ENCODE measurements around the gene ILF3.

The ILF3 gene

GRCh38 chr19:10692673-10693264, 38.6 kb downstream of the ILF3 start:
- Mint-ChIP-seq H3K36me3 (peaks cover 58% of the 10 kb centered on the region), H3K27ac (peak overlapping the region; percentile 66), H3K4me1 (peaks cover 34% of the 10 kb centered on the region), H3K4me3 (no peak overlapping the region), H3K9me3 (no peaks in the 10 kb centered on the region)
- ATAC-seq (no peak), DNase-seq (ENCODE audit: low spot score in 2 of 2) (no peak)

- peaks cover 34% of the 10 kb centered on the region for H3K4me1 Mint-ChIP-seq
- peak overlapping the region; percentile 40 for H3K27ac Mint-ChIP-seq
- no peak for DNase-seq (ENCODE audit: low spot score in 2 of 2)
- no peaks in the 10 kb centered on the region for H3K9me3 Mint-ChIP-seq
- H3K36me3 Mint-ChIP-seq, result peaks cover 38% of the 10 kb centered on the region
- H3K4me3 Mint-ChIP-seq, result peak overlapping the region; percentile 82
- no peak for ATAC-seq
Observed at GRCh38 chr19:10694706-10695307, 40.7 kb downstream of the ILF3 start.

- Mint-ChIP-seq H3K4me3 (peak overlapping the region; percentile 82), H3K27ac (peak overlapping the region; percentile 82), H3K4me1 (peaks cover 34% of the 10 kb centered on the region), H3K36me3 (peaks cover 29% of the 10 kb centered on the region), H3K9me3 (no peaks in the 10 kb centered on the region)
- DNase-seq (ENCODE audit: low spot score in 2 of 2), result peak; percentile 82 to 92
- ATAC-seq, result peak; percentile 96
Observed at GRCh38 chr19:10695401-10696398, 41.6 kb downstream of the ILF3 start.

- H3K4me3 Mint-ChIP-seq, result no peak overlapping the region
- DNase-seq (ENCODE audit: low spot score in 2 of 2) (peak; percentile 56 to 85), ATAC-seq (no peak)
- no peak overlapping the region for H3K27ac Mint-ChIP-seq
- H3K9me3 Mint-ChIP-seq, result no peaks in the 10 kb centered on the region
- peaks cover 27% of the 10 kb centered on the region for H3K4me1 Mint-ChIP-seq
- H3K36me3 Mint-ChIP-seq, result peaks cover 14% of the 10 kb centered on the region
Observed at GRCh38 chr19:10699650-10700335, 45.6 kb downstream of the ILF3 start.

GRCh38 chr19:10701955-10702525, 47.9 kb downstream of the ILF3 start:
- peak overlapping the region; percentile 85 for H3K27ac Mint-ChIP-seq
- DNase-seq (ENCODE audit: low spot score in 2 of 2) (peak in 1 of 2 donors; percentile 66), ATAC-seq (peak; percentile 52)
- peaks cover 26% of the 10 kb centered on the region for H3K36me3 Mint-ChIP-seq
- peak overlapping the region; percentile 87 for H3K4me3 Mint-ChIP-seq
- peaks cover 11% of the 10 kb centered on the region for H3K4me1 Mint-ChIP-seq
- no peaks in the 10 kb centered on the region for H3K9me3 Mint-ChIP-seq

- H3K27ac Mint-ChIP-seq, result no peak overlapping the region
- no peak for ATAC-seq
Observed at GRCh38 chr19:10706990-10707389, 52.8 kb downstream of the ILF3 start.

GRCh38 chr19:10707440-10707839, 53.3 kb downstream of the ILF3 start:
- DNase-seq (ENCODE audit: low spot score in 2 of 2) (no peak), ATAC-seq (no peak)
- Mint-ChIP-seq H3K4me3 (no peak overlapping the region), H3K4me1 (no peaks in the 10 kb centered on the region), H3K36me3 (peaks cover 65% of the 10 kb centered on the region), H3K9me3 (no peaks in the 10 kb centered on the region), H3K27ac (no peak overlapping the region)

More at GRCh38 chr19:10706990-10707389, 52.8 kb downstream of the ILF3 start:
- no peaks in the 10 kb centered on the region for H3K9me3 Mint-ChIP-seq
- peaks cover 64% of the 10 kb centered on the region for H3K36me3 Mint-ChIP-seq
- no peak for DNase-seq (ENCODE audit: low spot score in 2 of 2)
- peaks cover 2% of the 10 kb centered on the region for H3K4me1 Mint-ChIP-seq
- H3K4me3 Mint-ChIP-seq, result no peak overlapping the region

GRCh38 chr19:10708291-10708690, 54.1 kb downstream of the ILF3 start:
- Mint-ChIP-seq H3K4me1 (no peaks in the 10 kb centered on the region), H3K36me3 (peaks cover 70% of the 10 kb centered on the region), H3K4me3 (no peak overlapping the region), H3K9me3 (no peaks in the 10 kb centered on the region), H3K27ac (no peak overlapping the region)
- no peak for DNase-seq (ENCODE audit: low spot score in 2 of 2)
- ATAC-seq, result no peak

GRCh38 chr19:10712045-10712444, 57.9 kb downstream of the ILF3 start:
- H3K27ac Mint-ChIP-seq, result no peak overlapping the region
- no peaks in the 10 kb centered on the region for H3K9me3 Mint-ChIP-seq
- no peak overlapping the region for H3K4me3 Mint-ChIP-seq
- DNase-seq (ENCODE audit: low spot score in 2 of 2) (no peak), ATAC-seq (no peak)
- H3K36me3 Mint-ChIP-seq, result peaks cover 60% of the 10 kb centered on the region
- peaks cover 5% of the 10 kb centered on the region for H3K4me1 Mint-ChIP-seq

GRCh38 chr19:10712754-10713153, 58.6 kb downstream of the ILF3 start:
- no peak for ATAC-seq
- H3K9me3 Mint-ChIP-seq, result no peaks in the 10 kb centered on the region
- H3K4me3 Mint-ChIP-seq, result no peak overlapping the region
- peaks cover 58% of the 10 kb centered on the region for H3K36me3 Mint-ChIP-seq
- H3K27ac Mint-ChIP-seq, result no peak overlapping the region
- peaks cover 8% of the 10 kb centered on the region for H3K4me1 Mint-ChIP-seq
- DNase-seq (ENCODE audit: low spot score in 2 of 2), result no peak

GRCh38 chr19:10713317-10713716, 59.2 kb downstream of the ILF3 start:
- DNase-seq (ENCODE audit: low spot score in 2 of 2) (no peak), ATAC-seq (no peak)
- peaks cover 8% of the 10 kb centered on the region for H3K4me1 Mint-ChIP-seq
- no peaks in the 10 kb centered on the region for H3K9me3 Mint-ChIP-seq
- H3K4me3 Mint-ChIP-seq, result no peak overlapping the region
- peaks cover 54% of the 10 kb centered on the region for H3K36me3 Mint-ChIP-seq
- no peak overlapping the region for H3K27ac Mint-ChIP-seq

GRCh38 chr19:10717054-10717355, 62.9 kb downstream of the ILF3 start:
- Mint-ChIP-seq H3K36me3 (peaks cover 32% of the 10 kb centered on the region), H3K27ac (peak overlapping the region; percentile 97), H3K4me1 (peaks cover 37% of the 10 kb centered on the region), H3K9me3 (no peaks in the 10 kb centered on the region), H3K4me3 (peak overlapping the region; percentile 98)
- no peak for ATAC-seq
- DNase-seq (ENCODE audit: low spot score in 2 of 2), result no peak

GRCh38 chr19:10717356-10718204, 63.4 kb downstream of the ILF3 start, which contains the start of gene DNM2:
TSS of gene DNM2 (plus strand) at chr19:10718079. CDS start at chr19:10718243, 164 bp downstream.
- Mint-ChIP-seq H3K4me1 (peaks cover 42% of the 10 kb centered on the region), H3K27ac (peak within 1 kb of the TSS; percentile 97), H3K36me3 (peaks cover 29% of the 10 kb centered on the region), H3K9me3 (no peaks in the 10 kb centered on the region), H3K4me3 (peak within 1 kb of the TSS; percentile 98)
- peak; percentile 96 to 99 for DNase-seq (ENCODE audit: low spot score in 2 of 2)
- ATAC-seq, result peak; percentile 94

Measured in stimulated activated effector memory CD8-positive, alpha-beta T cell treated with anti-CD3 and anti-CD28 coated beads, Interleukin-12 subunit alpha, Interleukin-12 subunit beta, amount 100 ng/mL, for 72 hours (primary cell).